GM19455 (cell line): Measurements from ENCODE around the gene GHDC.
"Not testable (repeated sequence)": the region's sequence is repeated elsewhere in the genome, so short reads cannot be mapped to it uniquely, and the experiment has no call there.

Source experiments
- ATAC-seq: cut with Tn5 transposase; IDR thresholded peaks from one replicate; pipeline ENCODE4 v1.9.1; 2021; ENCODE audit not compliant: unreplicated experiment

Gene GHDC

GRCh38 chr17:42203354-42203753, 9.1 kb upstream of the GHDC start:
- ATAC-seq: no peak

- no peak for ATAC-seq
These were observed 8.4 kb upstream of the GHDC start for GRCh38 chr17:42202696-42203095.

- no peak for ATAC-seq
These were observed 7.9 kb upstream of the GHDC start for GRCh38 chr17:42202159-42202558.

GRCh38 chr17:42201458-42201772, 7.1 kb upstream of the GHDC start:
- no peak for ATAC-seq

- no peak for ATAC-seq
These were observed 6.6 kb upstream of the GHDC start for GRCh38 chr17:42200706-42201457.

GRCh38 chr17:42199416-42200011, 5.2 kb upstream of the GHDC start:
- no peak for ATAC-seq

- ATAC-seq: no peak
These were observed 4.6 kb upstream of the GHDC start for GRCh38 chr17:42198897-42199296.

GRCh38 chr17:42197564-42198156, 3.4 kb upstream of the GHDC start:
- ATAC-seq: no peak

- ATAC-seq: no peak
These were observed 902 bp downstream of the GHDC start for GRCh38 chr17:42193216-42193968.

- ATAC-seq: no peak
These were observed 1.8 kb downstream of the GHDC start for GRCh38 chr17:42192189-42193126.

GRCh38 chr17:42191275-42191608, 3.1 kb downstream of the GHDC start:
- ATAC-seq: no peak

- no peak for ATAC-seq
These were observed 3.6 kb downstream of the GHDC start for GRCh38 chr17:42190491-42191274.

GRCh38 chr17:42189651-42189965, 4.7 kb downstream of the GHDC start:
- no peak for ATAC-seq

GRCh38 chr17:42188749-42189650, 5.3 kb downstream of the GHDC start:
- no peak for ATAC-seq

GRCh38 chr17:42187833-42188232, 6.5 kb downstream of the GHDC start:
- no peak for ATAC-seq

- ATAC-seq: not testable (repeated sequence)
These were observed 8.1 kb downstream of the GHDC start for GRCh38 chr17:42186191-42186590.

- no peak for ATAC-seq
These were observed 8.7 kb downstream of the GHDC start for GRCh38 chr17:42185621-42185930.

GRCh38 chr17:42184713-42185620, 9.3 kb downstream of the GHDC start, which contains the start of gene HCRT:
HCRT (minus strand) TSS chr17:42185452; CDS start chr17:42185365, 87 bp downstream.
- no peak for ATAC-seq
